GM19099 (cell line): Measurements from ENCODE around the gene OCA2.

ENCODE experiments used
- POLR2A ChIP-seq: IDR thresholded peaks from 3 replicates; pipeline ENCODE4 v1.6.1; 2011; ENCODE audit warnings: low read depth; ENCODE audit not compliant: insufficient read length; ENCODE audit errors: extremely low read depth

OCA2 gene

DNA sequence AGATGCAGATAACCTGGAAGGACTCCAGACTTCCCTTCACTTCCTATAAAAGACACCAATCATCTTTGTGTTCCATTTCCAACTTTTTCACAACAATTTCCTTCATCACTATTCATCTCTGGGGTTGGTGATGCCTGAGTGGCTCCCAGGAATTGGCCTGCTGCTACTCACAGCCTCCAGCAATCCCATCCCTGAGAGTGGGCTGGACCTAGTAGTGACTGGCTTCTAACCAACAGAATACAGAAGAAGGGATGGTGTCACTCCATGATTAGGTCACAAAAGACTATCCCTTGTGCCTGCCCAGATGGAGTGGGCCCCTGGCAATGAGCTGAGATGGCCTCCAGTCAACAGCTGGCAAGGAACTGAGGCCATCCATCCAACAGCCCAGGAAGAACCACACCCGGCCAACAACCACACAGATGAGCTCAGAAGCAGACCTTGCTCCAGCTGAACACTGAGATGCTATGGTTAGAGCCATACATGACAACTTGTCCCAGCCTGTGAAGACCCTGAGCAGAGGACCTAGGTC, 20.9 kb downstream of the OCA2 start:
- no peak for TF ChIP-seq POLR2A

DNA sequence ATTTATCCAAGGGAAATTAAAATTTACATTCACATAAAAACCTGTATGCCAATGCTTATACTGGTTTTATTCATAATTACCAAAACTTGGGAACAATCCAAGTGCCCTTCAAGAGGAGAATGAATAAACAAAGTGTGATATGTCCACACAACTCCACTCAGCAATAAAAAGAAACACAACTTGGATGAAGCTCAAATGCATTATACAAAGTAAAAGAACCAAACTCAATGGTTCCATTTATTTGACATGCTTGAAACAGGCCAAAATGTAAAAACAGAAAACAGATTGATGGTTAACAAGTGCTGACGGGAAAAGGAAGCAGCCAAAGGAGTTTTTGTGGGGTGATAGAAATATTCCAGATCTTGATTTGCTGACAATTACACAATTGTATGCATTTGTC, 23.5 kb downstream of the OCA2 start:
- no peak for TF ChIP-seq POLR2A

DNA sequence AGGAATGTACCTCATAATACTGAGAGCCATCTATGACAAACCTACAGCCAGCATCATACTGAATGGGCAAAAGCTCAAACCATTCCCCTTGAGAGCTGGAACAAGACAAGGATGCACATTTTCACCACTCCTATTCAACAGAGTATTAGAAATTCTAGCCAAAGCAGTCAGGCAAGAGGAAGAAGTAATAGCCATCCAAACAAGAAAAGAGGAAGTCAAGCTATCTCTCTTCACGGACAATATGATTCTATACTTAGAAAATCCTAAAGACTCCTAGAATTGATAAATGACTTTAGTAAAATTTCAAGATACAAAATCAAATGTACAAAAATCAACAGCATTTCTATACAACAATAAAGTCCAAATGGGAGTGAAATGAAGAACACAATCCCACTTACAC, 30.2 kb downstream of the OCA2 start:
- TF ChIP-seq POLR2A = no peak

DNA sequence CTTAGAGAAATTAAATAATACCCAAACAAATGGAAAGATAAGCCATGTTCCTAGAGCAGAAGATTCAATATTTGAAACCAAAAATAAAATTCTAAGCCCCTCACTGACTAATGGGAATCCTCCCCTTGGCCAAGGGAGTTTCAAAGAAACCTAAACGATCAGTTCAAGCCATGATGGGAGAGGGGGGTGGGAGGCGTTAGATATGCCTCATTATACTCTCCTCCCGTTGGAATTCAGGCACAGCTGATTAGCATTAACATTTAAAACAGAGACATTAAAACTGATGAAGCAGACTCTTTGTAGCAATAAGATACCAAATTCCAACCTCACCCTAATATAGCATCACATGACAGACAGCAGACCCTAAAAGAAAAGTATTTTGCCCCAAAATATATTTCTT, 32.9 kb downstream of the OCA2 start:
- no peak for TF ChIP-seq POLR2A

DNA sequence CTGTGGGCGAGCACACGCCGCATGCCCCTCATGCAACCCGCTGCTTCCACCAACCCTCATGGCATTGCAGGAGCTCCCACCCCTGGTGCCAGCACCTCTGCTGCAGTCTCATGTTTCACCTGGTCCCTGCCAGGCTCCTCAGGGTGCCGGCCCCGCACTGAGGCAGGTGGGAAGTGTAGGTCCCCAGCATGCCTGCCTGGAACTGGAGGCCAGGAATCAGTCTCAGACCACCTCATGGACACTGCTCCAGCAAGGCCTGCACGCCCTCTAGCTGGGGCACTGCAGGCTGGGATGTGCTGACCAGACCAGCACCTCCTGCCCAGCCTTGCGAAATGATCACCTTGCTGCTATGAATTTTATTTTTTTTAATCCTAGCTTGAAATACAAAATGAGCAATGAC, 39.1 kb downstream of the OCA2 start:
- TF ChIP-seq POLR2A = no peak

DNA sequence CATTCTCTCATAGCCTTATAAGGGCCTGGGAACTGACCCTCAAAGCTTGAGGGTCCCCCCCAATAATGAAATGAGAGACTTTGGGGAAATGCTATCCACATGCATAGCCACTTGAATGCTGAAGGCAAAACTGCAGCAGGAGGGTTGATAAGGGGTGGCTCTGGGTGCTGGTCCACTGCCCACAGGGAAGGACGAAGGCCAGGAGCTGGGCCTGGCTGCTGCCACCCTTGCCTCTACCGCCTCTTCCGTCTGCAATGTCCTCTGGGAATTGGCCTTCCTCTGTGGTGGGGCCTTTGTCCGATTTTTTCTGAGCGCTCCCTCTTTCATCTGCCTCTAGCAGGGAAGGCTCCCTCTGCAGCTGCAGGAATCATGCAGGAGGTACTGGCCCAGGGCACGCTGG, 41.0 kb downstream of the OCA2 start:
- TF ChIP-seq POLR2A = no peak

DNA sequence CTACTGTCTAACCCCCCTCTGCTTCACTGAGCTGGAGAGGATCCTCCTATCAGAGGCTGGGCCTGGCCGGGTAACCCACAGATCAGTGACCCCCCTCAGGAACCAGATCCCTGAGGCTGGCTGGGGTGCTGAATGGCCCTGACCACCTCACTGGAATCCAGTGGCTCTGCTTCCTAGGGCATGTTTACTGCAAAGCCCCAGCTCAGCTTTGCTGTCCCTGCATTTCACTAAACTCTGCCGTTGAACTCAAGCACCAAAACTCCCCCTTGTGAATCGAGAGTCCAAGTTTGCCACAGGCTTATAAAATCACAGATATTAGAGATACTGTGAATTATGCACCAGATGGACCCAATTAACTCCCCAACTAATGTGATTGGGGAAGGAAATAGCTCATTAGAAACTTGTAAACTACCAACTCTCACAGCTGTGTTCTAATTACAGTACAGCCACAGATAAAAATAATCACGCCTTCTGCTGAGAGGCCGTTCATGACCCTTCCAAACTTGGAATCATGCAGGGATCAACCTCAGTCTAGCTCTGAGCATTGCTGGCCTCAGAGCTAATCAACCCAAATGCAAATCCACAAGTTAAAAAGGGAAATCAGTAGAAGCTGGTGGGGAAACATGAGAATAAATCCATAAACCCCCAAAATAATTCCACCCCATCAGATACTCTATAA, 47.0 kb downstream of the OCA2 start:
- TF ChIP-seq POLR2A = no peak

DNA sequence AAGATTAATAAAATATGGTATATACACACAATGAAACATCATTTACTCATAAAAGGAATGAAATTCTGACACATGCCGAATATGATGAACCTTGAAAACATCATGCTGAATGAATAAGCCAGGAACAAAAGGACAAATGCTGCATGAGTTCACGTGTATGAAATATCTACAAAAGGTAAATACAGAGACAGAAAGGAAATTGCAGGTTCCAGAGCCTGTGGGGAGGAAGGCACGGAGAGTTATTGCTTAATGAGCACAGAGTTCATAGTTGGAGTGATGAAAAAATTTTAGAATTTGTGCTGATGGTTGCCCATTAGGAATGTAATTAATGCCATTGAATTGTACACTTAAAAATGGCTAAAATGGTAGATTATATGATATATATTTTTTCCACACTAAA, 49.5 kb downstream of the OCA2 start:
- TF ChIP-seq POLR2A = no peak

DNA sequence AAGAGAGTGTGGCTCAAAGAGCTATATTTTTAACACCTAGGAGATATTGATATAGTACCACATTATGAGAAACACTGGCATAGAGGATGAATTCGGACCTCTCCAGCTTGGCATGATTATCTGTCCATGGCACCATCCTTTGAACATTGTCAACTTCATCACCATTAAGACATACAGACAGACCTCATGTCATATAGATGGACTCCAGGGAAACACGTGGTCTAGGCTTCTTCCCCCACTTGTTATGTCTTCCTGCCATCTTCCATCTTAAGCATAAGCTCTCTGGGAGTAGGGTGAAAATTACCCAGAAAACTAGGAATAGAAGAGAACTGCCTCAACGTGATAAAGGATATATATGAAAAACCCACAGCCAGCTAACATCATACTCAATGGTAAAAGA, 51.8 kb downstream of the OCA2 start:
- TF ChIP-seq POLR2A = no peak

DNA sequence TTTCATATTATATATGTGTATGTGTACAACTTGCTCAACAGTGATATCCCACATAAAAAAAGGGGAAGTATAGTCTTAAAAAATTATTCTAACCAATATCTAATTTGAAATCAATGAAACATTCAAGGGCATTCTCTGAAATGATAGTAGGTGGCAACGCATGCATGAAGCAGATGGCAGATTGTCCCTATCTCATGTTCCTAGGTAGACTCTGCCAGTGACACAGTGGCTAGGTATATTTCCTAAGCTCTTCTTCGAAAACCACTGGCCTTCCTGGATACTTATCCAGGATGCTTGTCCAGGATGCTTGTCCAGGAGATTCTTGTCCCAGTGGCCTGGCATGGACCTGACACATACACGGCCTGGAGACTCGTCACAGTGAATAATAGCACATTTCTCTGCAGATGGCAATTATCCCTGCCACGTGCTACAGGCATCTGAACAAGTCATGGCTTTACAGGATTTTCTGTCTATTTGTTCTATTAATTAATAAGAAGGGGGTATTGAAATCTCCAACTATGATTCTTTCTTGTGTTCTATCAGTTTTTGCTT, 54.9 kb downstream of the OCA2 start:
- no peak for TF ChIP-seq POLR2A

DNA sequence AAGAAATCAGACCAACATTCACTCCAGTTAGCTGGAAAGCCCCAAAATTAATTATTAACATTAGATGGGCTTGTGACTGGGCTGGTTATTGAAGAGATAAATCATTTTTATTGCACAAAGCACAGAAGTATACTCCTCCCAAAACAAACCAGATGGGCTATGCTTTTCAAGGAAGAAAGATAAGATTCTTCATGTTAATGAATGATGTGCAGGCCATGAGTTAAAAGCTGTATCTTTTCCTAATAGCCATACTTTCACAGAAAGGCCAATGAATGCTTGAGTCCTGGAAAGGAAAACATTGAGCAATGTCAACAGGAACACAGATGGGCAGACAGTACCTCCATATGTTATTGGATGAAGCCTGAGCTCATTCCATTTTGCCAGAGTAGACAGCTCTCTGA, 55.4 kb downstream of the OCA2 start:
- TF ChIP-seq POLR2A = no peak

DNA sequence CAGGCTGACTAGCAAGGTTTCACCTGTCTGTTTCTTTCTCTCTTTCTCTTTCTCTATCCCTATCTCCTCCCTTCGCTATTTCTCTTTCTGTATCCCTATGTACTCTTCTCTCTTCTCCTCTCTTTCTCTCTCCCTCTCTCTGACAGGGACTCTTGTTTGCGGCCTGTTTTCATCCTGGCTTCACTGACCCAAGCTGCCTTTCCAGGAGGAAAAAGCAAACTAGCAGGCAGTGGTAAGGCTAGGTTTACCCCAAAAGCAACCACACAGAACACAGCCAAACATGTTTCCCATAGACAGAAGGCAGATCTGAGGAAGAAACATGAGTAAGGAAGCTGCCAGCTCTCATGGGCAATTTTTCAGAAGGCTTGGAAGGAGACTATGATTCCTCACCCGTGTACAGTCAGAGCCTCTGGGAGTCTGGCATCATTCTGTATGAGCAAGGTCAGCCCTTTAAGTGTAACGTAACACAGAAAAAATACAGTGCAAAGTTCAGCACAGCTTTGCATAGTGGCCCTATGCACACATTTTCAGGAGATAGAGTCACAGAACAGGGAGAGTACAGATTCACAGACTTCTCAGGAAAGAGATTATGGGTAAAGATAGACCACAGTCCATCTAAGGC, 61.0 kb downstream of the OCA2 start:
- no peak for TF ChIP-seq POLR2A

DNA sequence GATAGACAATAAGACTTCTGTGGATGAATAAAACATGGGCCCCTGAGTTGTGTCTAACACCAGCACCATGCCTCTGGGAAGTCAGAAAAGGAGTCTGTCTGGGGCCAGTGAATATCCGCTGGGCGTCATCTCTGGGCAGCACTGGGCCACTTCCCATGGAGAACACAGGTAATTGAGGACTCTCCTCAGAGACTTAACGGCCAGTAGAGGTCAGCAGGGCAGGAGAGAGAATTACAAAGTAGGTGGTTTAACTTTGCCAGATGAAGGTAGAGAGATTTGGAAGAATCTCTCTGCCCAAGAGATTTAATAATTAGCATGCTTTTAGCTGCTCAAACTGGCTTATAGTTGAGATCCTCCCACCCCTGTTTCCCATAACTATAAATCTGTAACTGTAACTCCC, 65.7 kb downstream of the OCA2 start:
- TF ChIP-seq POLR2A = no peak

DNA sequence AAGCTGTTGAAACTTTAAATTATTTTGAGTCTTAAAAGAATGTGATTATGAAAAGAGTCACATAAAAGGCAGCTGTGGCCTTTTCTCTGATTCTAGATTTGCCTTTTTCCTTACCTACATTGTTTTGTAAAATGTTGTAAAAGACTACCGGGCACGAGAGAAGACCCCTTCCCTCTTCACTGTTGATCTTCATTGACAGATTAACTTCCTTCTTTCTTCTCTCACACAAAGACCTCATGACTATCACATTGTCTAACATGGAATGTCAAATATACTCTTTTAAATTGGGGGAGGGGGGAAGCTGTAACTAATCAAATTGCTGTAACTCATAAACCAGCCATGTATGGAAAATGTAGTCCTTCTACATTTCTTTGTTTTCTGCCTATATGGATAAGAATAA, 68.3 kb downstream of the OCA2 start:
- TF ChIP-seq POLR2A = no peak

DNA sequence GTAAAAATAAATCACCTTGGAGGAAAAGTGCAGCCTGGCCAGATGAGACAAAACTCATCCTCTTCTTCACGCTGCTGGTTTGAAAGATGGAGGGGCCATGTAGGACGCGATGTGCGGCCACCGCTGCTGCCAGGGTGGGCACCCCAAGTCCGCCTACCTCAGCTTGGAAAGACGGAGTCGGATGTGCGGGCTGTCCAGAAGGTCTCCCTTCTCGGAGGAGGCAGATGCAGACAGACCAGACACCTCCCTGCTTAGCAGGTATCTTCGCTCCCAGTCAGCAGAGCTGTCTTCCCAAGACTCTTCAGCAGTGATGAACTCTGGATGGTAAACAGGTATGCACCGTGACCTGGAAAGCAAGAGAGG, 71.4 kb downstream of the OCA2 start:
- no peak for TF ChIP-seq POLR2A
